HepG2 (cell line): ENCODE data around the gene CTCF. TPM values are rescaled to one million over a fixed set of nuclear protein-coding genes. Genes with fewer than 3 reads are reported as not detected.

Experiments used
- GTF2F1 ChIP-seq: fragments of 150-350 bp; IDR thresholded peaks from 2 replicates; pipeline ENCODE4 v1.6.1; 2014; ENCODE audit warnings: low read length
- HNRNPL ChIP-seq: fragments of 200-400 bp; formaldehyde crosslinking; IDR thresholded peaks from 2 replicates; pipeline ENCODE4 v1.6.1; 2017; ENCODE audit warnings: mild to moderate bottlenecking, low read depth, low read length
- HOXA5 ChIP-seq: sonication (generic); formaldehyde crosslinking; IDR thresholded peaks from 2 replicates; pipeline ENCODE4 v1.4.0; 2020; ENCODE audit warnings: missing genetic modification reagents
- HOXD1 ChIP-seq: sonication (generic); formaldehyde crosslinking; IDR thresholded peaks from 2 replicates; pipeline ENCODE4 v1.5.0; 2020; ENCODE audit warnings: missing genetic modification reagents
- IRX3 ChIP-seq: sonication (generic); formaldehyde crosslinking; IDR thresholded peaks from 2 replicates; pipeline ENCODE4 v1.8.1; 2023; ENCODE audit warnings: mild to moderate bottlenecking, low read depth, missing genetic modification reagents, borderline replicate concordance
- KLF16 ChIP-seq, 2 experiments: sonication (generic) in 1 of 2; formaldehyde crosslinking in 1 of 2; IDR thresholded peaks; 2 replicates each; pipeline versions ENCODE4 v1.6.1 to v1.8.0; 2016 to 2023; ENCODE audit warnings: missing genetic modification reagents in 2 of 2, missing compliant biosample characterization in 1 of 2
- MAFF ChIP-seq: IDR thresholded peaks from 2 replicates; pipeline ENCODE4 v1.6.1; 2011; ENCODE audit warnings: low read depth, low read length, improper control_type of control experiment
- MBD4 ChIP-seq: IDR thresholded peaks from 2 replicates; pipeline ENCODE4 v1.6.1; 2012; ENCODE audit warnings: low read length, inconsistent platforms, borderline replicate concordance
- POGK ChIP-seq: sonication (generic); formaldehyde crosslinking; conservative IDR thresholded peaks from 2 replicates; pipeline ENCODE4 v1.8.0; 2022; ENCODE audit warnings: mild to moderate bottlenecking, moderate library complexity, missing genetic modification reagents
- SETDB1 ChIP-seq: sonication (generic); formaldehyde crosslinking; IDR thresholded peaks from 2 replicates; pipeline ENCODE4 v1.5.1; 2020; ENCODE audit warnings: missing genetic modification reagents, mild to moderate bottlenecking, borderline replicate concordance
- SIN3A ChIP-seq: IDR thresholded peaks from 2 replicates; pipeline ENCODE4 v1.6.1; 2011; ENCODE audit warnings: low read depth, mild to moderate bottlenecking, control low read depth, low read length, borderline replicate concordance
- SNAI1 ChIP-seq: sonication (generic); formaldehyde crosslinking; IDR thresholded peaks from 2 replicates; pipeline ENCODE4 v1.5.0; 2020; ENCODE audit warnings: mild to moderate bottlenecking, missing genetic modification reagents, borderline replicate concordance
- TEF ChIP-seq: sonication (generic); formaldehyde crosslinking; IDR thresholded peaks from 2 replicates; pipeline ENCODE4 v1.5.0; 2020; ENCODE audit warnings: missing genetic modification reagents
- ZBTB42 ChIP-seq: sonication (generic); formaldehyde crosslinking; IDR thresholded peaks from 2 replicates; pipeline ENCODE4 v1.5.0; 2020; ENCODE audit warnings: mild to moderate bottlenecking, missing genetic modification reagents
- ZBTB43 ChIP-seq: sonication (generic); formaldehyde crosslinking; conservative IDR thresholded peaks from 2 replicates; pipeline ENCODE4 v1.4.0; 2020; ENCODE audit warnings: missing genetic modification reagents
- ZNF430 ChIP-seq: sonication (generic); formaldehyde crosslinking; IDR thresholded peaks from 2 replicates; pipeline ENCODE4 v1.9.0; 2021; ENCODE audit warnings: mild to moderate bottlenecking, missing genetic modification reagents
- ZNF44 ChIP-seq: sonication (generic); formaldehyde crosslinking; IDR thresholded peaks from 2 replicates; pipeline ENCODE4 v1.5.1; 2020; ENCODE audit warnings: mild to moderate bottlenecking, missing genetic modification reagents
- ZNF513 ChIP-seq: sonication (generic); formaldehyde crosslinking; conservative IDR thresholded peaks from 2 replicates; pipeline ENCODE4 v1.5.0; 2020; ENCODE audit warnings: missing genetic modification reagents
- ZNF558 ChIP-seq: sonication (generic); formaldehyde crosslinking; IDR thresholded peaks from 2 replicates; pipeline ENCODE4 v1.9.0; 2022; ENCODE audit warnings: mild to moderate bottlenecking, missing genetic modification reagents, borderline replicate concordance
- ZNF616 ChIP-seq: sonication (generic); formaldehyde crosslinking; IDR thresholded peaks from 2 replicates; pipeline ENCODE4 v1.5.0; 2020; ENCODE audit warnings: low read depth, mild to moderate bottlenecking, missing genetic modification reagents
- ZNF720 ChIP-seq: sonication (generic); formaldehyde crosslinking; IDR thresholded peaks from 2 replicates; pipeline ENCODE4 v1.4.0; 2020; ENCODE audit warnings: missing genetic modification reagents
- ZSCAN21 ChIP-seq: sonication (generic); formaldehyde crosslinking; IDR thresholded peaks from 2 replicates; pipeline ENCODE4 v1.8.0; 2022; ENCODE audit warnings: mild to moderate bottlenecking, missing genetic modification reagents, moderate library complexity, borderline replicate concordance
- polyA plus RNA-seq, 8 experiments: library from polyadenylated mRNA; depleted of rRNA in 3 of 8; stranded (reverse) in 7 of 8; unstranded in 1 of 8; fragments of >200 nt; fragmentation: Illumina TruSeq in 4 of 8; extraction: Trizol in 4 of 8; gene quantifications; 2 replicates each; pipeline versions ENCODE4 v1.2.1 to v1.2.3, GENCODE V29; 2011 to 2016; ENCODE audit warnings: low read depth in 4 of 8, missing spikeins in 1 of 8, mixed read lengths in 1 of 8; ENCODE audit not compliant: insufficient read depth in 1 of 8
- total RNA-seq, 5 experiments: library from RNA; depleted of rRNA; stranded (reverse); fragments of >200 nt; fragmentation: Illumina TruSeq; extraction: Trizol; gene quantifications; 2 replicates each; pipeline ENCODE4 v1.2.3, GENCODE V29; 2016; ENCODE audit warnings: low read depth in 1 of 5
- TF ChIP-seq, protein P1 (sequence below): sonication (generic); formaldehyde crosslinking; IDR thresholded peaks from 2 replicates; pipeline ENCODE4 v1.4.0; 2020; ENCODE audit warnings: missing genetic modification reagents
- TF ChIP-seq, protein P2 (sequence below): sonication (generic); formaldehyde crosslinking; IDR thresholded peaks from 2 replicates; pipeline ENCODE4 v1.4.0; 2020; ENCODE audit warnings: mild to moderate bottlenecking, missing genetic modification reagents

The CTCF gene
- total and polyA plus RNA-seq, 2 of the 13 experiments (the other 11 are each of a cell fraction or from before 2014, with no cell fraction given) = 19.5 to 37.5 TPM

DNA sequence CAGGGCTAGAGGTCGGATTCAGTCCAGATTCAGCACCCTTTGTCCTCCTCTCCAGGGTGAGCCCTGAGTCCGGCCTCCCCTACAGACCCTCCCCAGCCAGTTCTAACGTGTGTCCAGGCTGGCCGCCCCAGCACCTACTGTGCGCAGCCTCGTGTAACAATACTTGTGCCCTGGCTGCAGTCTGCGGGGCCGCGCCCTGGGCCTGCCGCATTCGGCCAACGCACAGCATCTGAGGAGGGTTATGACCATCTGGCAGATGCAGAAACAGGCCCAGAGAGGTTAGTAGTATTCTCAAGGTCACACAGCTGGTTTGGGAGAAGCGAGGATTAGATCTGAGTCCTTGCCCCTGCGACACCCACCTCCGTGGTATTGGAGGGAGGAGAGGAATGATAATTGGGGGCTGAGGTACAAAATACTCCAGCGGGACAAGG is 32.7 kb upstream of the CTCF start (continued):
- TF ChIP-seq ZBTB43 (CRISPR knock-in tag) (no peak), HOXA5 (no peak), ZNF558 (CRISPR knock-in tag) (0 out of 2 replicates have a peak, but pooled peaks have one; percentile 10), KLF16 (CRISPR knock-in tag; IDR thresholded peaks at IDR 0.05) (no peak), SETDB1 (CRISPR knock-in tag) (no peak), MBD4 (no peak), ZBTB42 (CRISPR knock-in tag) (0 out of 2 replicates have a peak, but pooled peaks have one; percentile 61), ZNF430 (CRISPR knock-in tag) (0 out of 2 replicates have a peak, but pooled peaks have one; percentile 18), ZNF44 (CRISPR knock-in tag) (no peak), ZNF513 (CRISPR knock-in tag) (no peak), HNRNPL (0 out of 2 replicates have a peak, but pooled peaks have one; percentile 28), POGK (peak; percentile 66), SNAI1 (CRISPR knock-in tag) (no peak), IRX3 (CRISPR knock-in tag) (no peak), ZNF720 (CRISPR knock-in tag) (no peak), MAFF (no peak), ZNF616 (no peak), TEF (CRISPR knock-in tag) (no peak), ZSCAN21 (CRISPR knock-in tag) (no peak), GTF2F1 (no peak), SIN3A (no peak), HOXD1 (no peak)
- TF ChIP-seq, protein P1, sequence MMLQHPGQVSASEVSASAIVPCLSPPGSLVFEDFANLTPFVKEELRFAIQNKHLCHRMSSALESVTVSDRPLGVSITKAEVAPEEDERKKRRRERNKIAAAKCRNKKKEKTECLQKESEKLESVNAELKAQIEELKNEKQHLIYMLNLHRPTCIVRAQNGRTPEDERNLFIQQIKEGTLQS (CRISPR knock-in tag) = no peak; the same call in 1 of the 2 replicates
- TF ChIP-seq, protein P2, sequence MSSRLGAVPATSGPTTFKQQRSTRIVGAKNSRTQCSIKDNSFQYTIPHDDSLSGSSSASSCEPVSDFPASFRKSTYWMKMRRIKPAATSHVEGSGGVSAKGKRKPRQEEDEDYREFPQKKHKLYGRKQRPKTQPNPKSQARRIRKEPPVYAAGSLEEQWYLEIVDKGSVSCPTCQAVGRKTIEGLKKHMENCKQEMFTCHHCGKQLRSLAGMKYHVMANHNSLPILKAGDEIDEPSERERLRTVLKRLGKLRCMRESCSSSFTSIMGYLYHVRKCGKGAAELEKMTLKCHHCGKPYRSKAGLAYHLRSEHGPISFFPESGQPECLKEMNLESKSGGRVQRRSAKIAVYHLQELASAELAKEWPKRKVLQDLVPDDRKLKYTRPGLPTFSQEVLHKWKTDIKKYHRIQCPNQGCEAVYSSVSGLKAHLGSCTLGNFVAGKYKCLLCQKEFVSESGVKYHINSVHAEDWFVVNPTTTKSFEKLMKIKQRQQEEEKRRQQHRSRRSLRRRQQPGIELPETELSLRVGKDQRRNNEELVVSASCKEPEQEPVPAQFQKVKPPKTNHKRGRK (CRISPR knock-in tag) = peak; percentile 55; the same call in 1 of the 2 replicates
